Glutamatergic neuron (in vitro differentiated cells): Measurements from ENCODE around the gene ADA. TPM values are rescaled to one million over a fixed set of nuclear protein-coding genes. Genes with fewer than 3 reads are reported as not detected.

Experiments
- DNase-seq: peaks from one replicate; pipeline ENCODE4 v3.0.0; 2022
- H3K27ac Mint-ChIP-seq: one replicate; pipeline ENCODE4 v1.8.0; 2020; ENCODE audit warnings: mild to moderate bottlenecking, mixed read lengths, inconsistent platforms; ENCODE audit not compliant: unreplicated experiment
- H3K27me3 Mint-ChIP-seq: one replicate; pipeline ENCODE4 v1.8.0; 2020; ENCODE audit warnings: mild to moderate bottlenecking, moderate library complexity, mixed read lengths, inconsistent platforms; ENCODE audit not compliant: unreplicated experiment
- H3K36me3 Mint-ChIP-seq: one replicate; pipeline ENCODE4 v1.8.0; 2020; ENCODE audit warnings: mild to moderate bottlenecking, mixed read lengths, inconsistent platforms; ENCODE audit not compliant: unreplicated experiment
- H3K4me1 Mint-ChIP-seq: one replicate; pipeline ENCODE4 v1.8.0; 2020; ENCODE audit warnings: mild to moderate bottlenecking, low read depth, mixed read lengths, inconsistent platforms; ENCODE audit not compliant: unreplicated experiment
- H3K4me3 Mint-ChIP-seq: one replicate; pipeline ENCODE4 v1.8.0; 2020; ENCODE audit warnings: mild to moderate bottlenecking, mixed read lengths, inconsistent platforms; ENCODE audit not compliant: unreplicated experiment
- H3K9me3 Mint-ChIP-seq: one replicate; pipeline ENCODE4 v1.8.0; 2020; ENCODE audit warnings: mild to moderate bottlenecking, moderate library complexity, mixed read lengths, inconsistent platforms; ENCODE audit not compliant: unreplicated experiment
- CTCF ChIP-seq: fragments of 200-600 bp; sonication (generic); IDR thresholded peaks from one replicate; pipeline ENCODE4 v1.5.0; 2021; ENCODE audit not compliant: partially characterized antibody, unreplicated experiment
- total RNA-seq: library from RNA; stranded (reverse); fragmentation: NEBNext Ultra II Directional; extraction: Animal tissue kit (Norgen Biotek cat#: 25700); gene quantifications from one replicate; pipeline ENCODE4 v1.2.1, GENCODE V29; 2021; ENCODE audit not compliant: unreplicated experiment

ADA gene
- total RNA-seq, 1 donor from 2014 or later: 3.1 TPM

DNA sequence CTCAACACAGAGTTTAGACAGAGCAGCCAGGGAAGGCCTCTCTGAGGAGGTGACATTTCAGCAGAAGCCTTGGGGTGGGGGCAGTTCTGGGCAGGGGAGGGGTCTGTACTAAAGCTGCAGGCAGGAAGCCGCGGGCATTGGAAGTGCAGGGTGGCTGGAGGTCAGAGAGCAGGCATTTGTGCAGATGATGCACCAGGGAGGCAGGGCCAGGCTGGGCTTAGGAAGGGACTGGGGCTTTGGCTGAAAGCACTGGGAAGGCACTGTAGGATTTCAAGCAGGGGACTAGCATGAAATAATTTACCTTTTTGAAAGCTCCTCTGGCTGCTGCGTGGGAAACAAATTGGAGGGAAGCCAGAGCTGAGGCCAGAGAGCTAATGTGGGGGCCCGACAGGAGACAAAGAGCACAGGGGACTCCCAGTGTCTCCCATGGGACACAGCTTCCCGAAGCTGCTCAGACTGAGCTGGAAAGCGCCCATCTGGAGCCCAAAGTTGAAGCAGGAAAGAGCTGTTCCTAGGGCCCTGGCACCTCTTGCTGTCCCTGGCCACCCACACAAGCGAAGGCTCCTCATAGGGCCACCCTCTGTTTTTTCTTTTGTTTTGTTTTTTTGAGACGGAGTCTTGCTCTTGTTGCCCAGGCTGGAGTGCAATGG is 19.3 kb downstream of the ADA start:
- Mint-ChIP-seq H3K36me3 (no peaks in the 10 kb centered on the region), H3K4me1 (peaks cover 3% of the 10 kb centered on the region), H3K27ac (no peak overlapping the region), H3K27me3 (peaks cover 3% of the 10 kb centered on the region), H3K4me3 (no peak overlapping the region), H3K9me3 (peaks cover 2% of the 10 kb centered on the region)
- TF ChIP-seq CTCF: no peak
- DNase-seq: no peak

DNA sequence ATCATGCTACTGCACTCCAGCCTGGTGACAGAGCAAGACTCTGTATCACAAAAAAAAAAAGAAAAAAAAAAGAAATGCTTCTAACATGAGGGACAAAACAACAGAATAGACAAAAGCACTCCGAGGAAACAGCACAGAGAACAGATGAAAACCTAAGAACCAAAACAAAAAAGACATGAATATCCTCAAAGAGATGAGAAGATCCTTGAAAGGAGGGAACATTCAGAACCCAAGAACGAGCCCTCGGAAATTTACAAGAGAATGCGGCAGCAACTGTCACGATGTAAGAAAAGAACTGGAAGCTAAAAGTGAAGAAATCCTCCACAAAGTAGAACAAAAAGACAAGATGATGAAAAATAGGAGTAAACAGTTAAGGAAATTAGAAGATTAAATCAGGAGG is 21.2 kb downstream of the ADA start:
- no peak overlapping the region for H3K27ac Mint-ChIP-seq

GRCh38 chr20:44629542-44629941 is 22.0 kb downstream of the ADA start:
- Mint-ChIP-seq H3K36me3 (no peaks in the 10 kb centered on the region), H3K4me3 (no peak overlapping the region), H3K4me1 (peaks cover 3% of the 10 kb centered on the region), H3K27me3 (peaks cover 5% of the 10 kb centered on the region), H3K27ac (no peak overlapping the region), H3K9me3 (peaks cover 5% of the 10 kb centered on the region)
- TF ChIP-seq CTCF: no peak
- no peak for DNase-seq

More for the DNA sequence above, 21.2 kb downstream of the ADA start:
- no peak for DNase-seq
- no peaks in the 10 kb centered on the region for H3K36me3 Mint-ChIP-seq
- no peak for TF ChIP-seq CTCF
- no peak overlapping the region for H3K4me3 Mint-ChIP-seq
- H3K27me3 Mint-ChIP-seq: peaks cover 3% of the 10 kb centered on the region
- peaks cover 5% of the 10 kb centered on the region for H3K9me3 Mint-ChIP-seq
- H3K4me1 Mint-ChIP-seq: peaks cover 3% of the 10 kb centered on the region

DNA sequence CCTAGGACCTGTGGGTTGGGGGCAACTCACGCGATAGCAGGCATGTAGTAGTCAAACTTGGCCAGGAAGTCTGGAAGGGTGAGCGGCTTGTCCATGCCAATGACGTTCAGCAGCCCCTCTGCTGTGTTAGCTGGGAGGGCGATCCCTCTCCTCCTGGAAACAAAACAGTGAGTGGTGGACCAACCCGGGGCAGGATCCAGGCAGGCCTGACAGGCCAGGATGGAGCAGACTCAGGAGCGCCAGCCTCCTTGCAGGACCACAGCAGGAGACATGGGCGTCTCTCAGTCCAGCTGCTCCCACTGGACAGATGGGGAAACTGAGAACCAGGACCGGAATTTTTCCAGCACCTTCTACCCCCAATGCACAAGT is 22.5 kb downstream of the ADA start:
- DNase-seq: no peak
- Mint-ChIP-seq H3K4me3 (no peak overlapping the region), H3K36me3 (no peaks in the 10 kb centered on the region), H3K27me3 (peaks cover 5% of the 10 kb centered on the region), H3K4me1 (peaks cover 3% of the 10 kb centered on the region), H3K9me3 (peaks cover 5% of the 10 kb centered on the region), H3K27ac (no peak overlapping the region)
- TF ChIP-seq CTCF: no peak

DNA sequence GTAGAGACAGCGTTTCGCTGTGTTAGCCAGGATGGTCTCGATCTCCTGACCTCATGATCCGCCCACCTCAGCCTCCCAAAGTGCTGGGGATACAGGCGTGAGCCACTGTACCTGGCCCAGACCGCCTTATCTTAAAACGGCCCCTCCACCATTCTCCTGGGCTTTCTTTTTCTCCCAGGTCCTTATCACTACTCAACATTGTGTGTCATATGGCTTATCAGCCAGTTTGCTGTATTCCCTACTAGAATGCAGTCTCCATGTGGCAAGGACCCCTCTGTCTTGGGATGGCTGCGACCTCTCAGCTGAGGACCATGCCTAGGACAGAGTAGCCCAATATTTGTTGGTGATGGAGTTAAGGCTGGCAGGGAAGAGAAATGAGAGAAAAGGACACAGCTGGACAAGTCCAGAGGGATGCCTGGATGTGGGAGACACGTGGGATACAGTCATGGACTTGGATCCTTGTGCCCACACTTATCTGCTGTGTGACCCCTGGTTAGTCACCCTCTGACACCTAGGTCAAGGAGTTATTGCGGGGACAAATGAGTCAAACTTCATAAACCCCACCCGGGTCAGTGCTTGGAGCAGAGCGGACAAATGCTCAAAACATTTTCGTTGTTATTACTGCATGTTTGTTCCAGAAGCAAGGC is 24.0 kb downstream of the ADA start:
- H3K27me3 Mint-ChIP-seq: peaks cover 5% of the 10 kb centered on the region
- H3K27ac Mint-ChIP-seq: no peak overlapping the region
- no peak for DNase-seq
- peaks cover 5% of the 10 kb centered on the region for H3K9me3 Mint-ChIP-seq
- H3K36me3 Mint-ChIP-seq: no peaks in the 10 kb centered on the region
- H3K4me3 Mint-ChIP-seq: no peak overlapping the region
- TF ChIP-seq CTCF: no peak
- H3K4me1 Mint-ChIP-seq: peaks cover 3% of the 10 kb centered on the region
